BJ (cell line): ENCODE results near the gene DACH1. TPM values are rescaled to one million over a fixed set of nuclear protein-coding genes. Genes with fewer than 3 reads are reported as not detected.

Source experiments
- CTCF ChIA-PET: fragments of 350-600 bp; formaldehyde crosslinking; extraction: SDS; loops from one replicate; lab custom pipeline; 2021; ENCODE audit warnings: antibody characterized with exemption, inconsistent platforms; lab: Yijun Ruan, JAX
- POLR2A ChIA-PET: fragments of 300-600 bp; sonication (Branson Sonifier 250); formaldehyde crosslinking; extraction: SDS; loops from one replicate; lab custom pipeline; 2021; ENCODE audit warnings: antibody characterized with exemption; lab: Charles Lee
- DNase-seq: peaks from one replicate; pipeline ENCODE4 v3.0.0-alpha.2; 2011; ENCODE audit warnings: low read depth
- H3K27me3 ChIP-seq: 2 replicates; pipeline ENCODE4 v1.6.0; 2011; ENCODE audit warnings: low read length; ENCODE audit not compliant: control insufficient read depth, insufficient read depth
- H3K36me3 ChIP-seq: 2 replicates; pipeline ENCODE4 v1.5.1; 2011; ENCODE audit warnings: low read length; ENCODE audit not compliant: control insufficient read depth, insufficient read depth
- H3K4me3 ChIP-seq: 2 replicates; pipeline ENCODE4 v1.5.1; 2011; ENCODE audit warnings: low read depth, mild to moderate bottlenecking, control low read depth, low read length
- CTCF ChIP-seq: IDR thresholded peaks from 2 replicates; pipeline ENCODE4 v1.5.1; 2011; ENCODE audit warnings: low read depth, mild to moderate bottlenecking, control low read depth, inconsistent platforms, low read length, moderate library complexity; ENCODE audit not compliant: insufficient read depth
- polyA plus RNA-seq: library from polyadenylated mRNA; depleted of rRNA; stranded (reverse); fragments of >200 nt; gene quantifications from 2 replicates; pipeline ENCODE4 v1.2.3, GENCODE V29; 2011

DACH1 gene
- polyA plus RNA-seq, 1 experiment, result 0.01 TPM

DNA sequence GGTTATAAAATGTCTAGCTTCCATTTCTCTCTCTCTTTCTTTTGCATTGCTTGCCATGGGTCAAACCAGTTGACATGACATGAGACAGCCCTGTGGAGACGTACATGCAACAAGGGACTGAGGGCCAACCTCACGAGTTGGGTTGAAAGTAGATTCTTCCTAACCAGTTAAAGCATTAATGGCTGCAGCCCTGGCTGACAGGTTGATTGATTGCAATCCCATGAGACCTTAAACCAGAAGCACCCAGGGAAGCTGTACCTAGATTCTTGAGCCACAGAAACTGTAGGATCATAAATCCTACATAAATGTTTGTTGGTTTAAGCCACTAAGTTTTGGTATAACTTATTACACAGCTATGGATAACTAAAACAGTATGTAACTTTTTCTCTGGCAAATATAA lies 373.8 kb downstream of the DACH1 start:
- H3K27me3 ChIP-seq, result no peaks in the 10 kb centered on the region
- DNase-seq, result no peak
- CTCF ChIA-PET, result no interaction called here
- no peak for TF ChIP-seq CTCF
- no peaks in the 10 kb centered on the region for H3K36me3 ChIP-seq
- POLR2A ChIA-PET, result no interaction called here
- no peak overlapping the region for H3K4me3 ChIP-seq

DNA sequence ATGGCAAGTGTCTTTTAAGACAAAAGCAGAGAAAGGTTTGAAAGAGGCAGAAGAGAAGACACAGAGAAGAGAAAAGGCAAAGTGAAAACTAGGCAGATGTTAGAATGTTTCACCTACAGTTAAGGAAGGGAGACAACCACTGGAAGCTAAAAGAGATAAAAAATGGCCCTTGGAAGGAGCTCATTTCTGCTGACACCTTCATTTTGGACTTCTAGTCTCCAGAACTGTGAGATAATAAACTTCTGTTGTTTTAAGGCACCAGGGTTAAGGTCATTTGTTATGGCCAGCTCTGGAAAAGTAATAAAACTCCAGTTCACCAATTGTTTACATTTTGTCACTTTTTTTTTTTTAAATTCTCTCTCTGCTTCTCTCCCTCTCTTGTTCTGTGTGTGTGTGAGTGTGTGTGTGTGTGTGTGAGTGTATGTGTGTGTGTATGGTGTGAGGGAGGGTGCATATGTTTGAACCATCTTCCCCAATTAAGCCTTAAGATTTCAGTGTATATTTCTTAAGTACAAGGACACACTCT lies 374.6 kb downstream of the DACH1 start:
- POLR2A ChIA-PET, result no interaction called here
- Histone ChIP-seq H3K4me3 (no peak overlapping the region), H3K27me3 (no peaks in the 10 kb centered on the region), H3K36me3 (no peaks in the 10 kb centered on the region)
- TF ChIP-seq CTCF, result no peak
- DNase-seq, result no peak
- CTCF ChIA-PET, result no interaction called here

DNA sequence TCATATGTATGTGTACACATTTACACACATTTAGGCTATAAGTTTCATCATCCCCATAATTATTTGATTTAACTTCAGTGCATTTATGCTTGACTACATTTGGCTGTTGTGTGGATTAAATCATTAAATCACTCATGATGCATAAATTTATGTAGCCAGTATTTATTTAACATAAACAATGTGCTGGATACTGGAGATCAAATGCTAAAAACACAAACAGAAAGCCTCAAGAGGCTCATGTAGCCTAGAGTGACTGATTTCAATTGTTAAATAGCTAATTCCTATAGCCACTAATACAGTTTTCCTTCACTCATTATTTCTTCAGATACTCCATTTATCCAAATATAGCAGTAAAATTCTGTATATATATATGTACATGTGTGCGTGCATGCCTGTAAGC lies 376.0 kb downstream of the DACH1 start:
- H3K36me3 ChIP-seq, result no peaks in the 10 kb centered on the region
- ChIA-PET CTCF (no interaction called here), POLR2A (no interaction called here)
- H3K27me3 ChIP-seq, result no peaks in the 10 kb centered on the region
- H3K4me3 ChIP-seq, result no peak overlapping the region
- no peak for TF ChIP-seq CTCF
- no peak for DNase-seq

GRCh38 chr13:71489041-71489440 lies 378.0 kb downstream of the DACH1 start:
- POLR2A ChIA-PET, result no interaction called here
- CTCF ChIA-PET, result no interaction called here

DNA sequence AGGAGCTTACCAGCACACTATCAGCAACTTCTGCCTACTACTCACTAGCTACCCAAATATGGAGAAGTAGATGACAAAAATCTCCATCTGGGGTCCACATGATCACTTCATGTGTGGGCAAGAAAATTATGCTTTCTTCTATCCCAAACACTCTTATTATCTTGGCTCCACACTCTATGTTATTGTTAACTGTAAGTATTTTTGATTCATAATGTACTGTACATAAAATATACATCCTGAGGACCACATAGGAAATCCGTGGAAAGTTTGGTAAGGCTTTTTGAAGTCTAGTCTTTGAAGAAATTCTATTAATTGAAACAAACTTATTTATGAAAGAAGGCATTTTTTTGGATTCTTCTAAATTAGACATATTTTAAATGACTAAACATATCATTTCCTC lies 378.8 kb downstream of the DACH1 start:
- no peaks in the 10 kb centered on the region for H3K27me3 ChIP-seq
- TF ChIP-seq CTCF, result no peak
- H3K36me3 ChIP-seq, result no peaks in the 10 kb centered on the region
- no peak for DNase-seq
- no peak overlapping the region for H3K4me3 ChIP-seq
- ChIA-PET CTCF (no interaction called here), POLR2A (no interaction called here)

More at GRCh38 chr13:71489041-71489440, 378.0 kb downstream of the DACH1 start:
- Histone ChIP-seq H3K4me3 (no peak overlapping the region), H3K27me3 (no peaks in the 10 kb centered on the region), H3K36me3 (no peaks in the 10 kb centered on the region)
- TF ChIP-seq CTCF, result no peak
- DNase-seq, result no peak
